ENCODE measurements around the gene TMEM63C. TPM values are rescaled to one million over a fixed set of nuclear protein-coding genes. Genes with fewer than 3 reads are reported as not detected.
A peak's percentile ranks its signal among the peaks of the same experiment; 100 is the strongest.
"Not testable (repeated sequence)": the region's sequence is repeated elsewhere in the genome, so short reads cannot be mapped to it uniquely, and the experiment has no call there.

TMEM63C gene
- total and polyA plus RNA-seq, 5 donors from 2014 or later = 1.2 TPM; not detected in 4

- no peak overlapping the region for H3K4me3 ChIP-seq (ENCODE audit: low read depth, low read length)
- no peak overlapping the region for H3K27ac ChIP-seq (ENCODE audit: insufficient read depth, low read length, poor library complexity, severe bottlenecking)
- no peaks in the 10 kb centered on the region for H3K4me1 ChIP-seq (ENCODE audit: control insufficient read depth, insufficient read depth, low read length, poor library complexity, severe bottlenecking)
- Mint-ChIP-seq H3K9me3 (peaks cover 0 to 5% (median 0%) of the 10 kb centered on the region in 7 donors), H3K4me3 (no peak overlapping the region), H3K27ac (no peak overlapping the region), H3K27me3 (peaks cover 38% of the 10 kb centered on the region), H3K36me3 (no peaks in the 10 kb centered on the region), H3K4me1 (no peaks in the 10 kb centered on the region)
- no peaks in the 10 kb centered on the region for H3K9me3 ChIP-seq (ENCODE audit: control insufficient read depth in 2 of 2, low read length in 2 of 2)
- ATAC-seq (ENCODE audit: low read depth in 2 of 2) = no peak
- DNase-seq = no peak
- H3K36me3 ChIP-seq (ENCODE audit: control insufficient read depth, insufficient read depth, low read length) = no peaks in the 10 kb centered on the region
- H3K27me3 ChIP-seq (ENCODE audit: control insufficient read depth, insufficient read depth, low read length) = peaks cover 2% of the 10 kb centered on the region
These were observed 20.6 kb upstream of the TMEM63C start for GRCh38 chr14:77161011-77161410.

GRCh38 chr14:77170045-77170444, 11.6 kb upstream of the TMEM63C start:
- no peak for ATAC-seq (ENCODE audit: low read depth in 2 of 2)
- H3K4me1 Mint-ChIP-seq = no peaks in the 10 kb centered on the region

GRCh38 chr14:77172916-77173315, 8.7 kb upstream of the TMEM63C start:
- no peak overlapping the region for H3K27ac Mint-ChIP-seq
- peaks cover 34% of the 10 kb centered on the region for H3K27me3 Mint-ChIP-seq
- H3K9me3 Mint-ChIP-seq = peaks cover 2 to 15% (median 9%) of the 10 kb centered on the region in 7 donors
- Histone ChIP-seq H3K27ac (ENCODE audit: insufficient read depth, low read length, poor library complexity, severe bottlenecking) (no peak overlapping the region), H3K27me3 (ENCODE audit: control insufficient read depth, insufficient read depth, low read length) (peaks cover 2% of the 10 kb centered on the region), H3K4me3 (ENCODE audit: low read depth, low read length) (no peak overlapping the region), H3K36me3 (ENCODE audit: control insufficient read depth, insufficient read depth, low read length) (no peaks in the 10 kb centered on the region), H3K9me3 (ENCODE audit: control insufficient read depth in 2 of 2, low read length in 2 of 2) (peaks cover 14 to 16% of the 10 kb centered on the region in 2 experiments), H3K4me1 (ENCODE audit: control insufficient read depth, insufficient read depth, low read length, poor library complexity, severe bottlenecking) (no peaks in the 10 kb centered on the region)
- no peaks in the 10 kb centered on the region for H3K36me3 Mint-ChIP-seq
- ATAC-seq (ENCODE audit: low read depth in 2 of 2) = no peak
- H3K4me3 Mint-ChIP-seq = no peak overlapping the region
- DNase-seq = no peak
- H3K4me1 Mint-ChIP-seq = no peaks in the 10 kb centered on the region

More at GRCh38 chr14:77170045-77170444, 11.6 kb upstream of the TMEM63C start:
- H3K4me3 ChIP-seq (ENCODE audit: low read depth, low read length) = no peak overlapping the region
- Mint-ChIP-seq H3K27me3 (peaks cover 24% of the 10 kb centered on the region), H3K27ac (no peak overlapping the region), H3K36me3 (no peaks in the 10 kb centered on the region), H3K9me3 (peaks cover 3 to 15% (median 9%) of the 10 kb centered on the region in 7 donors), H3K4me3 (no peak overlapping the region)
- H3K36me3 ChIP-seq (ENCODE audit: control insufficient read depth, insufficient read depth, low read length) = no peaks in the 10 kb centered on the region
- DNase-seq = no peak
- no peaks in the 10 kb centered on the region for H3K4me1 ChIP-seq (ENCODE audit: control insufficient read depth, insufficient read depth, low read length, poor library complexity, severe bottlenecking)
- peaks cover 2% of the 10 kb centered on the region for H3K27me3 ChIP-seq (ENCODE audit: control insufficient read depth, insufficient read depth, low read length)
- no peak overlapping the region for H3K27ac ChIP-seq (ENCODE audit: insufficient read depth, low read length, poor library complexity, severe bottlenecking)
- H3K9me3 ChIP-seq (ENCODE audit: control insufficient read depth in 2 of 2, low read length in 2 of 2) = peaks cover 14 to 16% of the 10 kb centered on the region in 2 experiments

GRCh38 chr14:77173911-77174617, 7.5 kb upstream of the TMEM63C start:
- not testable (repeated sequence) for H3K4me3 Mint-ChIP-seq; H3K4me1 ChIP-seq (ENCODE audit: control insufficient read depth, insufficient read depth, low read length, poor library complexity, severe bottlenecking); H3K4me3 ChIP-seq (ENCODE audit: low read depth, low read length); H3K36me3 ChIP-seq (ENCODE audit: control insufficient read depth, insufficient read depth, low read length); H3K27ac Mint-ChIP-seq; H3K27me3 ChIP-seq (ENCODE audit: control insufficient read depth, insufficient read depth, low read length); H3K27ac ChIP-seq (ENCODE audit: insufficient read depth, low read length, poor library complexity, severe bottlenecking); DNase-seq; H3K4me1 Mint-ChIP-seq; ATAC-seq (ENCODE audit: low read depth in 2 of 2); H3K36me3 Mint-ChIP-seq
- peaks cover 11 to 16% of the 10 kb centered on the region in 2 experiments for H3K9me3 ChIP-seq (ENCODE audit: control insufficient read depth in 2 of 2, low read length in 2 of 2)
- H3K9me3 Mint-ChIP-seq = peaks cover 2 to 11% (median 7%) of the 10 kb centered on the region in 7 donors
- peaks cover 34% of the 10 kb centered on the region for H3K27me3 Mint-ChIP-seq

- Histone ChIP-seq H3K4me3 (ENCODE audit: low read depth, low read length) (no peak overlapping the region), H3K27ac (ENCODE audit: insufficient read depth, low read length, poor library complexity, severe bottlenecking) (no peak overlapping the region), H3K27me3 (ENCODE audit: control insufficient read depth, insufficient read depth, low read length) (peaks cover 5% of the 10 kb centered on the region), H3K4me1 (ENCODE audit: control insufficient read depth, insufficient read depth, low read length, poor library complexity, severe bottlenecking) (no peaks in the 10 kb centered on the region), H3K36me3 (ENCODE audit: control insufficient read depth, insufficient read depth, low read length) (no peaks in the 10 kb centered on the region), H3K9me3 (ENCODE audit: control insufficient read depth in 2 of 2, low read length in 2 of 2) (peaks cover 0 to 2% of the 10 kb centered on the region in 2 experiments)
- Mint-ChIP-seq H3K9me3 (peaks cover 0 to 4% (median under 1%) of the 10 kb centered on the region in 7 donors), H3K4me3 (no peak overlapping the region), H3K36me3 (no peaks in the 10 kb centered on the region), H3K27me3 (peaks cover 48% of the 10 kb centered on the region), H3K4me1 (peaks cover 0 to 1% (median 0%) of the 10 kb centered on the region in 4 donors), H3K27ac (no peak overlapping the region)
- DNase-seq (no peak), ATAC-seq (ENCODE audit: low read depth in 2 of 2) (no peak)
These were observed 5.8 kb upstream of the TMEM63C start for GRCh38 chr14:77175843-77176242.

GRCh38 chr14:77177702-77178101, 3.9 kb upstream of the TMEM63C start:
- Histone ChIP-seq H3K4me3 (ENCODE audit: low read depth, low read length) (no peak overlapping the region), H3K27me3 (ENCODE audit: control insufficient read depth, insufficient read depth, low read length) (peaks cover 4% of the 10 kb centered on the region), H3K9me3 (ENCODE audit: control insufficient read depth in 2 of 2, low read length in 2 of 2) (no peaks in the 10 kb centered on the region), H3K4me1 (ENCODE audit: control insufficient read depth, insufficient read depth, low read length, poor library complexity, severe bottlenecking) (peaks cover 14% of the 10 kb centered on the region), H3K27ac (ENCODE audit: insufficient read depth, low read length, poor library complexity, severe bottlenecking) (no peak overlapping the region), H3K36me3 (ENCODE audit: control insufficient read depth, insufficient read depth, low read length) (no peaks in the 10 kb centered on the region)
- Mint-ChIP-seq H3K9me3 (peaks cover 0 to 4% (median 0%) of the 10 kb centered on the region in 7 donors), H3K36me3 (no peaks in the 10 kb centered on the region), H3K4me1 (peaks cover 0 to 14% (median 5%) of the 10 kb centered on the region in 4 donors), H3K4me3 (no peak overlapping the region), H3K27ac (no peak overlapping the region), H3K27me3 (peaks cover 57% of the 10 kb centered on the region)
- no peak for ATAC-seq (ENCODE audit: low read depth in 2 of 2)
- no peak for DNase-seq

GRCh38 chr14:77178656-77179055, 2.9 kb upstream of the TMEM63C start:
- Mint-ChIP-seq H3K27ac (no peak overlapping the region), H3K36me3 (no peaks in the 10 kb centered on the region), H3K4me3 (peak overlapping the region in 1 of 4 donors; percentile 78), H3K27me3 (peaks cover 58% of the 10 kb centered on the region), H3K9me3 (peaks cover 0 to 3% (median 0%) of the 10 kb centered on the region in 7 donors), H3K4me1 (peaks cover 0 to 19% (median 7%) of the 10 kb centered on the region in 4 donors)
- Histone ChIP-seq H3K27ac (ENCODE audit: insufficient read depth, low read length, poor library complexity, severe bottlenecking) (no peak overlapping the region), H3K9me3 (ENCODE audit: control insufficient read depth in 2 of 2, low read length in 2 of 2) (no peaks in the 10 kb centered on the region), H3K27me3 (ENCODE audit: control insufficient read depth, insufficient read depth, low read length) (peaks cover 4% of the 10 kb centered on the region), H3K4me1 (ENCODE audit: control insufficient read depth, insufficient read depth, low read length, poor library complexity, severe bottlenecking) (peaks cover 14% of the 10 kb centered on the region), H3K36me3 (ENCODE audit: control insufficient read depth, insufficient read depth, low read length) (no peaks in the 10 kb centered on the region), H3K4me3 (ENCODE audit: low read depth, low read length) (no peak overlapping the region)
- DNase-seq (no peak), ATAC-seq (ENCODE audit: low read depth in 2 of 2) (no peak)
